AG10803 (cell line): ENCODE measurements around the gene DCTPP1.

Experiments used
- DNase-seq: peaks from one replicate; pipeline ENCODE4 v3.0.0; 2010; ENCODE audit warnings: low read depth
- H3K4me3 ChIP-seq: 2 replicates; pipeline ENCODE4 v1.5.1; 2011; ENCODE audit warnings: mild to moderate bottlenecking, low read length, control low read depth
- TF ChIP-seq, protein P1 (sequence below): conservative IDR thresholded peaks from 2 replicates; pipeline ENCODE4 v1.5.1; 2011; ENCODE audit warnings: mild to moderate bottlenecking, low read length, control low read depth, inconsistent platforms

Gene DCTPP1

GRCh38 chr16:30374538-30374937 lies 55.3 kb downstream of the DCTPP1 start, which contains the start of gene MYL11:
Gene MYL11, plus strand, starts transcription at chr16:30374802. Its CDS starts 56 bp downstream, at chr16:30374858.
- DNase-seq, result no peak
- TF ChIP-seq, protein P1, sequence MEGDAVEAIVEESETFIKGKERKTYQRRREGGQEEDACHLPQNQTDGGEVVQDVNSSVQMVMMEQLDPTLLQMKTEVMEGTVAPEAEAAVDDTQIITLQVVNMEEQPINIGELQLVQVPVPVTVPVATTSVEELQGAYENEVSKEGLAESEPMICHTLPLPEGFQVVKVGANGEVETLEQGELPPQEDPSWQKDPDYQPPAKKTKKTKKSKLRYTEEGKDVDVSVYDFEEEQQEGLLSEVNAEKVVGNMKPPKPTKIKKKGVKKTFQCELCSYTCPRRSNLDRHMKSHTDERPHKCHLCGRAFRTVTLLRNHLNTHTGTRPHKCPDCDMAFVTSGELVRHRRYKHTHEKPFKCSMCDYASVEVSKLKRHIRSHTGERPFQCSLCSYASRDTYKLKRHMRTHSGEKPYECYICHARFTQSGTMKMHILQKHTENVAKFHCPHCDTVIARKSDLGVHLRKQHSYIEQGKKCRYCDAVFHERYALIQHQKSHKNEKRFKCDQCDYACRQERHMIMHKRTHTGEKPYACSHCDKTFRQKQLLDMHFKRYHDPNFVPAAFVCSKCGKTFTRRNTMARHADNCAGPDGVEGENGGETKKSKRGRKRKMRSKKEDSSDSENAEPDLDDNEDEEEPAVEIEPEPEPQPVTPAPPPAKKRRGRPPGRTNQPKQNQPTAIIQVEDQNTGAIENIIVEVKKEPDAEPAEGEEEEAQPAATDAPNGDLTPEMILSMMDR, result no peak
- H3K4me3 ChIP-seq, result no peak within 1 kb of the TSS
